Esophagus mucosa (tissue), 1 donor: ENCODE data around the gene SMYD3. TPM values are rescaled to one million over a fixed set of nuclear protein-coding genes. Genes with fewer than 3 reads are reported as not detected.
A peak's percentile ranks its signal among the peaks of the same experiment; 100 is the strongest.

Experiments
- ATAC-seq: fragments of 200-7000 bp; cut with Tn5 transposase; one replicate; pipeline ENCODE4 v1.9.1; 2020
- total RNA-seq: library from RNA; stranded (reverse); gene quantifications from one replicate; pipeline ENCODE4 v1.2.4, GENCODE V29; 2023
- donor health status: DM: yes; HTN: yes; CAD: no.

The SMYD3 gene
- total RNA-seq, 1 donor from 2014 or later, result 6.9 TPM

DNA sequence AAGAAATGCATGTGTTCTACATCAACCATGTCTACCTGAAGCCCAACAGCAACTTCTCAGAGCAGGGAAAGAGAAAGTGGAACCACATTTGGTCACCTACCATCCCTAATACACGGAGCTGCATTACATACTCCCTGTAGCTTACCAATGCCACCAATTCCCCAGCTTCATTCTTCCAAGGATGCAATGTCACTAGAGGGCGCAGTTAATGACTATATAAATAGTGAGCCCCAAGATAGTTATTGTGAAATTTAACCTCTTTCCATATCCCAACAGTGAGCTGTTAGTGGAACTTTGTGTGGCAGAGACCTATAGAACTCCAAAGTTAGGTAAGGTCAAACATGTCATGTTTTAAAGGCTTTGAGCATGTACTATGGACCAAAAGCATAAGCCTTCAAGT is 618.3 kb downstream of the SMYD3 start:
- ATAC-seq, result no peak

DNA sequence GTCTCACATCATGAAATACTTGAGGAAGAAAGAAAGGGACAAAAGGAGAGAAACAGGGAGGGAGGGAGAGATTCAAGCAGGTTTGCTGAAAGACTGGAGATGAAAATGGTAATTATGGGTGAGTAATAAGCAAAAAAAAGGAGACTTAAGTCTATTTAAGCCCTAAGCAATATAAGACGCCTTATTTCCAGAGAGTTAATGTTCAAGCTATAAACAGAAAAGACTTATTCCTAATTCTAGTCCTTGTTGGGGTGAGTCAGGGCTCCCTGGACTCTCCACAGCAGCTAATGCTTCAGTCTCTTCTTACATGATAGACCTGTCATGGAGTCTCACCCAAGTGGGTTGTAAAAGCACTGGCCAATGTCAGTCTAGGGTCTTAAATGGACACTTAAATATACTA is 619.2 kb downstream of the SMYD3 start:
- ATAC-seq, result no peak

DNA sequence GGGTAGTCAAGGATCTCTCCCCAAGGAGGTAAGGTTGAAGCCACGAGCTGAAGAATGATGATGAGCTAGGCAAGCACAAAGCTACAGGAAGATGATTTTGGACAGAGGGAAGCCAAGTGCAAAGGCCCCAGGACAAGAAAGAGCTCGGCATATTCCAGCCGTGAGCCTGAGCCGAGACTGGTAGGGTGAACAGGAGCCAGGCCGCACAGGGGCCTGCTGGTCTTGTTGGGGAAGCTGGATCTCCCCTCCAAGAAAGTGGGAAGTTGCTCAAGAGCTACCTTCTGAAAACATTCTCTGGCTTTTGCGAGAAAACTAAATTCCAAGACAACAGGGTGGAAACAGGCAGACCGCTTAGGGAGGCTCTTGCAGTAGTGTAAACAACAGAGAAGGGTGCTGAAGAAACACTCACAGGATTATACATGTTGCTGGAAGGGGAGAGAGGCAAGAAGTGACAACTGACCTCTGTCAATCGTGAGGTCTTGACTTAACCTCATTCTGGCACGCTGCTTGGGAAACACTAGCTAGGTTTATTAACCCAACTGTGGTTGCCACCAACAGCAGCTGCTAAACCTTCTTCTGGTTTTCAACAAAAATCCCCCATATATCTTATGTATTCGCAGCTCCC is 625.2 kb downstream of the SMYD3 start:
- ATAC-seq, result no peak

DNA sequence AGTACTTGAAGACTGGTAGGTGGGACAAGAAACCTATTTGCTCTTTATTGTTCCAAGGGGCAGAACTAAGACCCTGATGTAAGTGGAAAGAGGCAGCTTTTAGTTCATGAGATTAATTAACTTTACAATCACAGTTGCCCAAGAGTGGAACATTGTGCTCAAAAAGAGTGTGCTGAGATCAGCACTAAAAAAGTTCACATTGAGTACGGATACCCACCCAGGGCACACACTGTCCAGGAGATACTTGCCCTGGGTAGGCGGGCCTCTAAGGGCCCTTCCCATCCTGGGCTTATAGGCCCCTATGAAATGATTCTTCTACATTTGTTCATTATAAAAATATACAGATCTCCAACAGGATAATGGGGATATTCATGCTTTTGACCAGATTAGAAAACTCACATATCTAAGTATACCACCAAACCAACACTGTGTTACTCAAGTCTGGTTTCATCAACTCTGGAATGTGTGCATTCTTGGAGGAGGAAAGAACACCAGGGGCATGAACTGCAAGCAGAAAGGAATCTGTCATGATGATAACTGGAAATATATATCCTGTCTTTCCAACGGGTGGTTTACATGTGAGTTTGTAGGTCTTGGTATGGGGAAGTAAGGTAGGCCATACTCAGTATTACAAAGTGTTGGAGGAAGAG is 626.2 kb downstream of the SMYD3 start:
- ATAC-seq, result no peak

DNA sequence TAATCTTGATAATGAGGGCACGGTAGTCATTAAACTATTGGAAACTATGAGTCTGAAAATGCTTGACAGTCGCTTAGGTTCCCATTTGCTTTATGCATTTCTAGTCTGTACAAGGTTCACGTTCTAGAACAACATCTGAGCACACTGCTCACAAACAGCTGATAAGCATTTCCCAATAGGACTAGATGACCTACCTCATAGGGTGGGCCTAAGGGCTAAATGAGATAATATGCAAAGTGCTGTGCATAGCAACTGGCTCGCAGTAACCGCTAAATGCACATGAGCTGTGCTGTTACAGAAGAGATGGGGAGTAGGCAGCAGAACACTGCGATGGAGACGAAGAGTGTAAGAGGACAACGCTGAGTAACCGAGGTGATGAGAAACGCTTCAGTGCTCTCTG is 628.0 kb downstream of the SMYD3 start:
- no peak for ATAC-seq

- ATAC-seq, result no peak
Measured at GRCh38 chr1:245878585-245878984, 628.5 kb downstream of the SMYD3 start.

DNA sequence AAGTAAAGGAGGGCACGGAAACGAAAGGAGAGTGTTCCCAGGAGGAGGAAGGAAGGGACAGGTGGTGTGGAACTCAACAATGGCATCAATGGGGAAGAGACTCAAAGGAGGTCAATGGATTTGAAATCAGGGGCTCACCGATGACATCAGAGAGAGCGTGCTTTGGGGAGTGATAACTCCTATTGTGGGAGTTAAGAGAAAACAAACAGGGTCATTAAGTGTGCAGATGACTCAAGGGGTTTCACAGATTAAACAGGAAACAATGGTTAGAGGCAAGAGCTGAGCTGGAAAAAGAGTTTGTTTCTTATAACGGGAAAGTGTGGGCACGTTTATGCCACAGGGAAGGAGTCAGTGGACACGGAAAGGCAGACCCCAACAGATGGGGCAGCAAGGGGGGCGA is 629.1 kb downstream of the SMYD3 start:
- no peak for ATAC-seq

- no peak for ATAC-seq
Measured at GRCh38 chr1:245876586-245876985, 630.5 kb downstream of the SMYD3 start.

DNA sequence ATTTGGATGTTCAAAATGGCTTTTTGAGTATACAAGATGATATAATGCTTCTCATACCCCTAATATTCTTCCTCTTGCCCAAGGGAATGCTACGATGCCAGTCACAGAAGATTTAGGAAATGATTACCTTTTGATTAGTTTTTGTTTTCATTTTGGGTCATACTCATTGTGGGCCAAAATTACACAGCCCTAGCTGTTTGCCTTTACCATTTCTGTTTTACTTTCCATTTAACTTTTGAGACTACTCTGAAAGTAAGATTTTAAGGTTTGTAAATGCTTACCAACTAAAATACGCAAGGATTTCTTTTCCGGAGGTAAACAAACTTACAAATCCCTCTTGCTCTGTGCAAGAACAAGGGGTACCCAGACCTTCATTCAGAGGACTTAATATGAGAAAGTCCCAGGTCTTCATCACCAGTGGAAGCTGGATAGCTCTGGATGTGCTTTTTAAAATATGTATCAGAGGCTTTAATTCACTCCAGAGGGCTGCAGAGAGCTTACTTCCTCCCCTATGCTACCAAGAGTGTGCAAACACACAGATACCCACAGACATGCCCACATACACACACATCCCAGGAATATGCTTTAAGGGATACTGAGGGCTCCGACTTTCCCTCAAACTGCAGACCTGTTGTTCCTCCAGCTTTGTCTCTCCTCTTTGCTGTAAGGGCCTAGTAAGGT is 631.4 kb downstream of the SMYD3 start:
- no peak for ATAC-seq

- peak; percentile 39 for ATAC-seq
Measured at GRCh38 chr1:245874942-245875580, 632.0 kb downstream of the SMYD3 start.

GRCh38 chr1:245873883-245874671 is 633.0 kb downstream of the SMYD3 start:
- no peak for ATAC-seq

DNA sequence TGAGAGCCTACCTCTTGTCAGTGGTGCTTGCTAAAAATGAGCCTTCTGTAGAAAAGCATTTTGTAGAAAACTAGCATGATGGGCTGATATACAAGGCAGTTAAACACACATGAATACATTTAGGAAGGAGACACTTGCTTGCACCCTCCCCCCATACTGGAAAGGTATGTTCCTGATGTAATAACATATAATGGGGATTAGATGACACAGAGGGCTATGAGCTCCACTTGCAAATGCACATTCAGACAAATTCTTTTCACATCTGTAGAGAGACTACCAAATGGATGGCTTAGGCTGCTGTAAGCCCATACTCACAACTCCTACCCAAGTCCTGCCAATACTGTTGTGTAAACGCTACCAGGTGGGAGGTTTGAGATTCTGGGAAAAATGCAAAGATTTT is 634.0 kb downstream of the SMYD3 start:
- no peak for ATAC-seq

DNA sequence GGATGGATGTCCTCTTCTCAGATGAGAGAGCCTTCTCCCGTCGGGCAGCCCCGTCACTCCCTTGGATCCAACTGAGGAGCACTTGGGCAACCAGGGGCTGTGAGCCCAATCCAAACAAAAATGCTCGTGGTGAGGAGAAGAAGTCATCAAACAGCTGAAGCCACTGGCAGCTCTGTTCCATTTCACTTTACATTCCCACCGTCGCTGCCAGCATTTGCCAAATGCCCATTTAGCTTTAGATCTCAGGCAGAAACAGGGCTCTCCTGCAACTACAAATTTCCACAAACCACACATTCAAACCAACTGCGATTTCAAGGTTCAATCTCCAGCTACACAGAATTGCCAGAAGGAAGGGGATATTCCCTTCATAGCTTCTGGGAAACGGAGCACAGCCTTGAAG is 634.6 kb downstream of the SMYD3 start:
- ATAC-seq, result no peak

DNA sequence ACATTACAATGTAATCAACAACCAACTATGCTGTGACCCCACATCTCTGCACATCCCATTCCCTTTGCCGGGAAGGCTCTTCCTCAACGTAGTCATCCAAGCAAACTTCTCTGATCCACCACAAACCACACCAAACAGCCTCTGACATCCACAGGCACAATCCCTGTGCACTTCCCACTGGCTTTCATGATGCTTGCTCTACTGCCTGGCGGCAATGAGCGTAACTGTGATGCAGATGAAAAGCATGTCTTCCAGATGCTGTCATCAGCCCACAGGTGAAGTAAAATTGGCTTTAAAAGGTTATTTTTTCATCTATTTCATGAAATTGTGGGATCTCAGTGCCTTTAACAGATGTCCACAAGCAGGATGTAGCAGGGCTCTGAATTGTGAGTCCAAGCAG is 635.2 kb downstream of the SMYD3 start:
- no peak for ATAC-seq

DNA sequence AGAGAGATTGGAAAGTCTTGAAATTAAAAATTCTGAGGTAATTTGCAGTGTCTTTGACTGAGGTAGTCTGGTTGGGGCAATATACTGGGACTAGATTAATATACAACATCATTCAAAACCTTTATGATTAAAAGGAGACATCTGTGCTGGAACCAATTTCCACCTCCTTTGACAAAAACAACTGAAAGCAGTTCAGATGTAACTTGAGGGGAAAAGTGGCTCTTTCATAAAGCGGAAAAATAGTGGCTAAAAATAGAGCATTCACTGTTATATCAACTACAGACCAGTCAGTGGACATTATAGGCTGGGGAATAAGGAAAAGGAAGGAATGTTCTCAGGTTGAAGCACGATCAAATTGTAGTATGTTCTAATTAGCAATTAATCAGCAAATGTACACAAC is 635.9 kb downstream of the SMYD3 start:
- no peak for ATAC-seq

- ATAC-seq, result no peak
Measured at GRCh38 chr1:245870698-245871097, 636.4 kb downstream of the SMYD3 start.

DNA sequence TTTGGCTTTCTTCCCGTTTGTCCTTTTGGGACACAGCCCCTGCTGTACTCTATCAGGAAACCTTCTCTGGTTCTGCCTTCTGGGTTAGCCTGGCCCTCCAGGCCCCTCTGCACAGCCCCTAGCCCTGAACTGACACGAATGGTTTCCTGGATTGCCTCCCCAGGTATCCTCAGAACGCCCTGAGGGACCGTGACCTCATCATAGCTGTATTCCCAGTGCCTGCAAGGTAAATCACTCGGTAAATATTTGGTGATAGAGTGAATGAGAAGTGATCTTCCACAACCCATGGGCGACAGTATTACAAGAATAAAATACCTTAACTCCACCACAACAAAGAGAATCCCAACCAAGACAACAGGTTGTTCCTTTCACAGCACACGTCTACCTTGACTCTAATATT is 637.2 kb downstream of the SMYD3 start:
- no peak for ATAC-seq

- ATAC-seq, result no peak
Measured at GRCh38 chr1:245867738-245868137, 639.3 kb downstream of the SMYD3 start.

DNA sequence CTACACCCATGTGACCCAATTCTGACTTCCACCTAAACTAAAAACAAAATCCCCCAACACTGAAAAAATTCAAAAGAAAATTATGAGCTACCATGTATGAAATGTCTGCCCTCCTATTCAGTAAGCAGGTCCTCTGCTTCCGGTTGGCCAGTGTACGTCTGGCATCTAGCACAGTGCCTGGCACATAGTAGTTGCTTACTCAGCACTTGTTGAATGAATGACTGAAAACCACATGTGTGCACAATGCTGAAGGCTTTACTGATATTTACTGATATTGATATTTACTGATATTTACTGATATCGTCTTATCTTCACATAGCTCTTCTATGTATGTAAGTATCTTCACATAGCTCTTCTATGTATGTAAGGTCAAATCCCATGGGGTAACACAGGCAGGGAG is 642.2 kb downstream of the SMYD3 start:
- ATAC-seq, result no peak

- no peak for ATAC-seq
Measured at GRCh38 chr1:245863566-245864184, 643.4 kb downstream of the SMYD3 start.

- ATAC-seq, result no peak
Measured at GRCh38 chr1:245862812-245863540, 644.1 kb downstream of the SMYD3 start.
